ENCODE measurements around the gene ANGPTL4. TPM values are rescaled to one million over a fixed set of nuclear protein-coding genes. Genes with fewer than 3 reads are reported as not detected.
"Not testable (repeated sequence)": the region's sequence is repeated elsewhere in the genome, so short reads cannot be mapped to it uniquely, and the experiment has no call there.

ANGPTL4 gene
- total and polyA plus RNA-seq, 2 donors (not counting 1 experiment from before 2014, with no cell fraction given) = not detected

GRCh38 chr19:8316351-8317125 lies 47.4 kb upstream of the ANGPTL4 start:
- no peaks in the 10 kb centered on the region for H3K9me3 ChIP-seq (ENCODE audit: control extremely low read depth in 1 of 3, control insufficient read depth in 2 of 3, insufficient read depth in 1 of 3, low read length in 2 of 3)
- H3K9me3 Mint-ChIP-seq (ENCODE audit: insufficient read depth) = no peaks in the 10 kb centered on the region

DNA sequence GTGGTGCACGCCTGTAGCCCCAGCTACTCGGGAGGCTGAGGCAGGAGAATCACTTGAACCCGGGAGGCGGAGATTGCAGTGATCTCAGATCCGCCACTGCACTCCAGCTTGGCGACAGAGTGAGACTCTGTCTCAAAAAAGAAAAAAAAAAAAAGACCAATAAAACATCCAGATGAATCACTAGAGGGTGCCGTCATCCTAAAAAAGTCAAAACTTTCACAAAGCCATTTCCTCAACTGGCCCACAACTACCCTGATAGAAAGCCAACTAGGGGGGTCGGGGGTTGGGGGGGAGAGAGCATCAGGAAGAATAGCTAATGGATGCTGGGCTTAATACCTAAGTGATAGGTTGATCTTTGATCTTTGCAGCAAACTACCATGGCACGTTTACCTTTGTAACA lies 45.1 kb upstream of the ANGPTL4 start:
- DNase-seq; H3K9me3 ChIP-seq (ENCODE audit: control extremely low read depth in 1 of 3, control insufficient read depth in 2 of 3, insufficient read depth in 1 of 3, low read length in 2 of 3); H3K27me3 ChIP-seq (replicated peaks in 1 of 4; ENCODE audit: control extremely low read depth in 1 of 4, control insufficient read depth in 3 of 4, insufficient read depth in 4 of 4, low read length in 3 of 4); H2AFZ ChIP-seq (ENCODE audit: insufficient read depth, low read depth, low read length, poor library complexity, severe bottlenecking); H4K20me1 ChIP-seq (ENCODE audit: control insufficient read depth, insufficient read depth, low read length, poor library complexity, severe bottlenecking); ATAC-seq (ENCODE audit: low read depth); H3K27ac ChIP-seq (ENCODE audit: low read length in 2 of 2); H3K9ac ChIP-seq (ENCODE audit: low read length); intact Hi-C loops (cut with micrococcal nuclease); H3K4me2 ChIP-seq (replicated peaks; ENCODE audit: low read depth, low read length, poor library complexity, severe bottlenecking); H3K27ac Mint-ChIP-seq; H3K9me3 Mint-ChIP-seq (ENCODE audit: insufficient read depth); H3K27me3 Mint-ChIP-seq; H3K4me3 ChIP-seq (ENCODE audit: control extremely low read depth in 1 of 5, extremely low read depth in 1 of 5, insufficient read depth in 1 of 5, low read depth in 2 of 5, low read length in 4 of 5): not testable (repeated sequence)
- Mint-ChIP-seq H3K4me3 (peak overlapping the region; percentile 53), H3K4me1 (peaks cover 42% of the 10 kb centered on the region)
- ChIA-PET POLR2A (interaction anchor here (0.6 to 0.7 kb wide), 4 partner anchors 51 to 724 kb away, joined by 3 to 12 read pairs (median 5); no protein-coding TSS in a partner anchor), CTCF (interaction anchor here (0.7 to 0.9 kb wide), 2 partner anchors 13 to 65 kb away, joined by 5 to 8 read pairs; no protein-coding TSS in a partner anchor)
- Histone ChIP-seq H3K79me2 (ENCODE audit: control insufficient read depth, insufficient read depth, low read length) (peaks cover 46% of the 10 kb centered on the region), H3K4me1 (ENCODE audit: control insufficient read depth in 2 of 2, insufficient read depth in 2 of 2, low read length in 2 of 2) (peaks cover 18 to 31% of the 10 kb centered on the region in 2 donors), H3K36me3 (replicated peaks in 1 of 2; ENCODE audit: control extremely low read depth in 1 of 2, control insufficient read depth in 1 of 2, extremely low read depth in 1 of 2, insufficient read depth in 2 of 2, low read length in 1 of 2) (peaks cover under 1 to 30% of the 10 kb centered on the region in 2 experiments)
- WGBS (ENCODE audit: insufficient coverage) = 95% methylated on average over 4 of the region's 9 CpGs

More at GRCh38 chr19:8316351-8317125, 47.4 kb upstream of the ANGPTL4 start:
- peaks cover 24% of the 10 kb centered on the region for H3K4me1 Mint-ChIP-seq
- H3K4me1 ChIP-seq (ENCODE audit: control insufficient read depth in 2 of 2, insufficient read depth in 2 of 2, low read length in 2 of 2) = peaks cover 8 to 14% of the 10 kb centered on the region in 2 donors
- no peak for TF ChIP-seq EZH2 (IDR thresholded peaks at IDR 0.05; ENCODE audit: borderline replicate concordance, insufficient read depth, low read depth, low read length, poor library complexity, severe bottlenecking)
- TF ChIP-seq, protein P1, sequence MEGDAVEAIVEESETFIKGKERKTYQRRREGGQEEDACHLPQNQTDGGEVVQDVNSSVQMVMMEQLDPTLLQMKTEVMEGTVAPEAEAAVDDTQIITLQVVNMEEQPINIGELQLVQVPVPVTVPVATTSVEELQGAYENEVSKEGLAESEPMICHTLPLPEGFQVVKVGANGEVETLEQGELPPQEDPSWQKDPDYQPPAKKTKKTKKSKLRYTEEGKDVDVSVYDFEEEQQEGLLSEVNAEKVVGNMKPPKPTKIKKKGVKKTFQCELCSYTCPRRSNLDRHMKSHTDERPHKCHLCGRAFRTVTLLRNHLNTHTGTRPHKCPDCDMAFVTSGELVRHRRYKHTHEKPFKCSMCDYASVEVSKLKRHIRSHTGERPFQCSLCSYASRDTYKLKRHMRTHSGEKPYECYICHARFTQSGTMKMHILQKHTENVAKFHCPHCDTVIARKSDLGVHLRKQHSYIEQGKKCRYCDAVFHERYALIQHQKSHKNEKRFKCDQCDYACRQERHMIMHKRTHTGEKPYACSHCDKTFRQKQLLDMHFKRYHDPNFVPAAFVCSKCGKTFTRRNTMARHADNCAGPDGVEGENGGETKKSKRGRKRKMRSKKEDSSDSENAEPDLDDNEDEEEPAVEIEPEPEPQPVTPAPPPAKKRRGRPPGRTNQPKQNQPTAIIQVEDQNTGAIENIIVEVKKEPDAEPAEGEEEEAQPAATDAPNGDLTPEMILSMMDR (IDR thresholded peaks at IDR 0.05) = no peak
- H3K9ac ChIP-seq (ENCODE audit: low read length) = no peak overlapping the region
- H3K4me2 ChIP-seq (replicated peaks; ENCODE audit: low read depth, low read length, poor library complexity, severe bottlenecking) = no peak overlapping the region
- ATAC-seq (ENCODE audit: low read depth) (no peak), DNase-seq (no peak)
- CTCF ChIA-PET = interaction anchor here (0.7 kb wide), 1 partner anchor 8 kb away, joined by 5 read pairs; no protein-coding TSS in a partner anchor
- H3K27me3 ChIP-seq (replicated peaks in 1 of 4; ENCODE audit: control extremely low read depth in 1 of 4, control insufficient read depth in 3 of 4, insufficient read depth in 4 of 4, low read length in 3 of 4) = no peaks in the 10 kb centered on the region
- no peak overlapping the region for H2AFZ ChIP-seq (ENCODE audit: insufficient read depth, low read depth, low read length, poor library complexity, severe bottlenecking)
- no peaks in the 10 kb centered on the region for H3K27me3 Mint-ChIP-seq
- H3K36me3 ChIP-seq (replicated peaks in 1 of 2; ENCODE audit: control extremely low read depth in 1 of 2, control insufficient read depth in 1 of 2, extremely low read depth in 1 of 2, insufficient read depth in 2 of 2, low read length in 1 of 2) = peaks cover 3 to 24% of the 10 kb centered on the region in 2 experiments
- POLR2A ChIA-PET = interaction anchor here (0.7 kb wide), 1 partner anchor 48 kb away, joined by 6 read pairs; no protein-coding TSS in a partner anchor
- no peak overlapping the region for H3K4me3 Mint-ChIP-seq
- no peak overlapping the region for H3K27ac Mint-ChIP-seq
- intact Hi-C loops (cut with micrococcal nuclease) = no loop called here
- peaks cover 35% of the 10 kb centered on the region for H3K79me2 ChIP-seq (ENCODE audit: control insufficient read depth, insufficient read depth, low read length)
- peaks cover 5% of the 10 kb centered on the region for H4K20me1 ChIP-seq (ENCODE audit: control insufficient read depth, insufficient read depth, low read length, poor library complexity, severe bottlenecking)
- no peak overlapping the region for H3K27ac ChIP-seq (ENCODE audit: low read length in 2 of 2)
- WGBS (ENCODE audit: insufficient coverage) = 97% methylated on average over 14 of the region's 14 CpGs
- no peak overlapping the region for H3K4me3 ChIP-seq (ENCODE audit: control extremely low read depth in 1 of 5, extremely low read depth in 1 of 5, insufficient read depth in 1 of 5, low read depth in 2 of 5, low read length in 4 of 5)

All from B cell (primary cell).